ENCODE measurements around the gene ANKRD9.
"Not testable (repeated sequence)": the region's sequence is repeated elsewhere in the genome, so short reads cannot be mapped to it uniquely, and the experiment has no call there.

Gene ANKRD9, protein sequence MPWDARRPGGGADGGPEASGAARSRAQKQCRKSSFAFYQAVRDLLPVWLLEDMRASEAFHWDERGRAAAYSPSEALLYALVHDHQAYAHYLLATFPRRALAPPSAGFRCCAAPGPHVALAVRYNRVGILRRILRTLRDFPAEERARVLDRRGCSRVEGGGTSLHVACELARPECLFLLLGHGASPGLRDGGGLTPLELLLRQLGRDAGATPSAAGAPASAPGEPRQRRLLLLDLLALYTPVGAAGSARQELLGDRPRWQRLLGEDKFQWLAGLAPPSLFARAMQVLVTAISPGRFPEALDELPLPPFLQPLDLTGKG

DNA sequence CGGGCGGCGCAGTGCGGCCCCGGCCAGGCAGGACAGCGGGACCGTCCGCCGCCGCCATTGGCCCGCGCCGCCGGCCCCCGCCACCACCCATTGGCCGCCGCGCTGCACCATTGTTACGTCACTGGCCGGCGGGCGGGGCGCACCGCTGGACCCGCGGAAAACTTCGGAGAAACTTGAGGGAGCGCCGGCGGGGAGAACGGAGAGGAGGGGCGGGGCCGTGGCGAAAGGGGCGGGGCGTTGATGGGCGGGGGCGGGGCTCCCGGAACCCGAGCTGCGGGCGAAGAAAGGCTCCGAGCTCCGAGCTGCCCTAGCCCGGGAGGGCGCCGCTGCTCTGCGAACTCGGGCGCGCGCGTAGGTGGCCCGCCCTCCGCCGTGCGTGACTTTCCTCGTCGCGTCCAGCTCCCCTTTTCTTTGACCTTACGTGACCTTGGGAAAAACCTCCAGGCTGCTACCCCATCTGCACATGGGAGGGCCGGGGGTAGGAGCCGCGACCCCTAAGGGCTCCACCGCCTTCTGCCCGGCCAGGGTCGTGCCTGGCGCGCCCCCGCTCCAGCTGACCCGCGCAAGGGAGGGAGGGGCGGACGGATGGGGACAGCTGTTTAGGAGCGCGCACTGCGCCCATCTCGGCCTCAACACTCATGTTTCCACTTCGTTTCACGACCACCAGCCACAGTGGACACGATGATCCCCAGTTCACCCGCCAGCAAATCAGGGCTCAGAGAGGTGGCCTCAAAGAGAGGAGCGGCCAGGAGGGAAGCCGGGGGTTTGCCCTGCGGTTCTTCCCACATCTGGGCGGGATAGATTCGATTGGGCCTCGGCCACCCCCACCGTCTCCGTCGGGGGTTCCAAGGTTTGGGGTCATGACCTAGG lies at the start of gene ANKRD9:
ANKRD9 (minus strand) TSS at position 31 of the 870 bp plus-strand sequence. CDS start 1,887 bp downstream, outside the sequence.
- 0 out of 2 replicates have a peak, but pooled peaks have one; percentile 16 for TF ChIP-seq POLR2A (IDR thresholded peaks at IDR 0.05; ENCODE audit: low read depth, low read length)
- FAIRE-seq (no peak), DNase-seq (ENCODE audit: insufficient read length, low spot score) (peak; percentile 96)

DNA sequence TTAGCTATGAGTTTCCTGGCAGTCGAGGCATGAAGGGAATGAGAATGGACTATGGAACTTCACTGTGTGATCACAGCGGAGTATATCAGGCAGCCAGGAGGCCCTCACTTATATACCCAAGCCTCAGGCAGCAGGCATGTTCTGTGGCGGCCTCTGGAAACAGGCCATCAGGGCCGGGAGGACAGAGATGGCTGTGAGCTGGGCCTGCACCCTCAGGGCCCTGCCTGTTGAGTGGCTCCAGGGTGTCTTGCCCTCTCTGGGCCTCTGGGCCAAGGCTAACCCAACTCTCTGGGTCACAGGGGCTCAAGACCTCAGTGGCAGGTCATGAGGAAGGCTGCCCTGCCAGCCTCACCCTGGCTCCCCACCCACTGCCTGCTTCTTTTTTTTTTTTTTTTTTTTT lies 49.0 kb upstream of the ANKRD9 start:
- no peak for DNase-seq (ENCODE audit: insufficient read length, low spot score)
- no peak for TF ChIP-seq POLR2A (IDR thresholded peaks at IDR 0.05; ENCODE audit: low read depth, low read length)

GRCh38 chr14:102557434-102558226 lies 48.1 kb upstream of the ANKRD9 start:
- no peak for TF ChIP-seq POLR2A (IDR thresholded peaks at IDR 0.05; ENCODE audit: low read depth, low read length)
- DNase-seq (ENCODE audit: insufficient read length, low spot score) (no peak), FAIRE-seq (no peak)

More for the DNA sequence above, 49.0 kb upstream of the ANKRD9 start:
- no peak for FAIRE-seq

DNA sequence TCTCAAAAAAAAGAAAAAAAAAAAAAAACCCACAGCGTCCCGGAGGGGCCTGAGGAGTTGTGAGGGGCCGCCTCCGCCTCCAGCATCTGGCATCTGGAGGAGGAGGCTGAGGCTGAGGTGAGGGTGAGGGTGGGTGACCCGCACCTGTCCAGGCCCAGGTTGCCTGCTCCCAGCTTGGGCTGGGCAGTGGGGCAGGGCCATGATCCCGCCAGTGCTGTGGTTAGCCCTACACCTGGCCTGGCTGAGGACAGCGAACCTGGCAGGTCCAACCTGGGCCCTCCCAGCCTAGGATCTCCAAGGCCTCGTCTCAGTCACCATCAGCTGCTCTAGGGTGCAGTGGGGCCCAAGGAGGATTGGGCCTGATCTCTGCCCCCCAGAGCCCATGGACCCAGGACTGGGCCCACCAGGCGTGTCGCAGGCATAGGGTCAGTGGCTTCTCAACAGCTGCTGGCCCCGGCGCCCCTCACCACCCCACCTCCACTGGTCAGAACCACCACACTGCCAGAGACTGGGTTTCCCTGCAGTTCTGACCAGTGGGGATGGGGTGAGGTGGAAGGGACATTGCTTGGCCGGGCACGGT lies 46.6 kb upstream of the ANKRD9 start:
- no peak for DNase-seq (ENCODE audit: insufficient read length, low spot score)
- FAIRE-seq, result no peak
- no peak for TF ChIP-seq POLR2A (IDR thresholded peaks at IDR 0.05; ENCODE audit: low read depth, low read length)

DNA sequence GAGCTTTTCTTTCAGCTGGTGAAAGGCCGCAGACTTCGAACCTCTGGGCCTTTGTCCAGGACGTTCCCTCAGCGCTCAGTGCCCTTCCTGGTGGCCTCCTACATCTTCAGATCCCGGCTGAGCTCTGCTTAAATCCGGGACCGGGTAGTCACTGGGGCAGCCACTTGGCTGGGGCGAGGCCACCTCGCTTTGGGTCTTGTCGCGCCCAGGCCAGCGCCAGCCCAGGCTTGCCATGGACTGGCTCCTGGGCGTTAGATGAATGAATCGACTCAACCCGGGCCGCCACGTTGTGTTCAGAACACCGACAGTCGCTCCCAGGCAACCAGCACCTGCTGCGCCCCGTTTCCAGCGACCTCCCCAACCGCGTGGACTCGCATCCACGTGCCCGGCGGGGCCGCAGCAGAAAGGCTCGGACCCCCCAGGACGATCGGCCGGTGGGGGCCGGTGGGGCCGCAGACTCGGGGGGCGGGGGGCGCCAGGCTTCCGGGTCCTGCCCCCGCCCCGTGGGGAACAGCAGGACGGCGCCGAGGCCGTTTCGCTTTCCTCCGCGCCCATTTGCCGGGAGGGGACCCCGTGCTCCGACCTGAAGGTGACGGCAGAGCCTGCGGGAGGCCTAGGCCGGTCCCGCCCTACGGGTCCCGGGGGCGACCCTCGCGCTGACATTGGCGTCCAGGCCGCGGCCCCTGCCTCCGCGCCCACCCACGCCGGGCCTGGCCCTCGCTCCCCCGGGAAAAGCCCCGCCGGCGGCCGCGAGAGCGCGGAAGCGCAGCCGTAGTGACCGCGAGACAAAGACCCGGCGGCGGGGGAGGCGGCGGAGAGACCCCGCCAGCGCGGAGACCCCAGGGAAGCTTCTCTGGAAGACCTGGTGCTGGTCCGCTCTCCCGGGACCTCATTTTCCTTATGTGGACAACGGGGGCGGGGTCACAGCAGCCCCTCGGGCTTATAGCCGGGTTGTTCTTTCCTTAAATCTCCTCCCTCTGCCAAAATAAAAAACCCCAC lies 45.5 kb upstream of the ANKRD9 start:
- TF ChIP-seq POLR2A (IDR thresholded peaks at IDR 0.05; ENCODE audit: low read depth, low read length), result no peak
- DNase-seq (ENCODE audit: insufficient read length, low spot score) (no peak), FAIRE-seq (no peak)

GRCh38 chr14:102551995-102552705 lies 42.6 kb upstream of the ANKRD9 start:
- DNase-seq (ENCODE audit: insufficient read length, low spot score), result peak; percentile 92
- peak; percentile 96 for FAIRE-seq
- no peak for TF ChIP-seq POLR2A (IDR thresholded peaks at IDR 0.05; ENCODE audit: low read depth, low read length)

DNA sequence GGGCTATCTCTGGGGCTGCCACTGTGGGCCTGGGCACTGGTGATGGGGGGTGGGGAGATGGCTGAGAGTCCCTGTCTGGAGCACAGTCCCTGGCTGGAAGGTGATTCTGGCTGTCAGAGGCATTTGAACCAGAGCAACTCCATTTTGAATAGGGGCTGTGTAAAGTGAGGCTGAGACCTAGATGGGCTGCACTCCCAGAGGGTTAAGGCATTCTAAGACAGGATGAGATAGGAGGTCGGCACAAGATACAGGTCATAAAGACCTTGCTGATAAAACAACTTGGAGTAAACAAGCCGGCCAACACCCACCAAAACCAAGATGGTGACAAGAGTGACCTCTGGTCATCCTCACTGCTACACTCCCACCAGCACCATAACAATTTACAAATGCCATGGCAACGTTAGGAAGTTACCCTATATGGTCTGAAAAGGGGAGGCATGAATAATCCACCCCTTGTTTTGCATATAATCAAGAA lies 41.4 kb upstream of the ANKRD9 start:
- not testable (repeated sequence) for DNase-seq (ENCODE audit: insufficient read length, low spot score); FAIRE-seq

DNA sequence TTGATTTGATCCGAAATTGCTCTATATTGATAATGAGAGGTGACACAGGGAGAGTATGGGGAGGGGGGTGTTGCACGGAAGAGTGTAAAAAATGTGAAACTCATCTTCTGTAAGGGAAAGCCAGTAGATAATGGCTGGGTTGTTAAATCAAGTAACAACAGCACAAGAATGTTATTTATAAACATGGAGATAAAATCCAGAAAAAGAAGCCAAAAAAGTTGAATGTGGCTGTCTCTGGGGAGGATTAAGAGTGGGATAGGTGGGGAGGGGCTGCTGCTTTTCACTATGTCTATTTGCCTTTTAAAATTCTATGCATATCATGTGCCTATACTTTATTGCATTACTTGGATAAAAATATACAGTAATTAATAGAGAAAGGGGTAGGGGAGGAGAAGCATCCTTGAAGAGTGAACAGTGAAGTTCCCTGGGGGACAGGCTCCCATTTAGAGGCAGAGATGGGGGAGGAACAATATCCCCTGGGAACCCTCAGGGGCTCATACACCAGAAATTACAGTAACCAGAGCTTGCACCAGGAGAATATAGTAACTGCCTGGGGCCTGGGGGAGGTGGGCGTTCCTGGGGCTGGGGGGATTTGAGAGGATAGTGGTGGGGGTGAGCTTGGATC lies 39.2 kb upstream of the ANKRD9 start:
- TF ChIP-seq POLR2A (IDR thresholded peaks at IDR 0.05; ENCODE audit: low read depth, low read length), result no peak
- DNase-seq (ENCODE audit: insufficient read length, low spot score), result no peak
- FAIRE-seq, result no peak

DNA sequence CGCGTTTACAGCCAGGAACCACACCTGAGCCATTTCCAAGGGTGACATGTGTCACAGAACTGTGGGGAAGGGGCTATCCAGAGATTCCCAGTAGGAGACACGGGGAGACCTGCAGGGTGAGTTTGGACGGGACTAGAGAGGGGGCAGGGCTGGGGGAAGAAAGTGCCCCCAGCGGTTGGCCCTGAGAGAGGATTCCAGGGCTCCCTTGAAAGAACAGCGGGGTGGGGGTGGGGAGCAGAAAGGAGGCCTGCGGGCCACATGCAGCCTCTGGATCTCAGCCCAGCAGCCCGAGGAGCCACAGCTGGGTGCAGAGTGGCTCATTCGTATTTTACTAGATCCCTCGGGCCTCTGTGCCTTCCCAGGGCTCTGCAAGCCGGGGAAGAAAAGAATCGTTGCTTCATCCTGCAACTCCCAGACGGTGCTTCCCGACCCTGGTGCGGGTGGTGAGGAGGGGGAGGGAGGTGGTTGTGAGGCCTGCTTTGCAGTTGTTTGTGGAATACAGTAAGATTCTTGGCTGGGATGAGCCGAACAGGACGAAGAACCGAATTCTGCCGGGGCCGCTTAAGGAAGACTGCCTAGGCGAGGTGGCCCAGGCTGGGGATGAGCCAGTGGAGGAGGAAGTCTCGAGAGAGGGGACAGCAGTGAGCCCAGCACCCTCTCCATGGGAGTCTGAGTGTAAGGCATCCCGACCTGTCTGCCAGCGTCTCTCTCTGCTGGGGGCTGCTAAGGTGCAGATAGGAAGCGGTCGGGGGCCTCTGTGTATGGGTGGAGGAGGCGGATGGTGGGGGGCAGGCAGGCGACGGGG lies 36.1 kb upstream of the ANKRD9 start:
- FAIRE-seq (no peak), DNase-seq (ENCODE audit: insufficient read length, low spot score) (no peak)
- TF ChIP-seq POLR2A (IDR thresholded peaks at IDR 0.05; ENCODE audit: low read depth, low read length), result no peak

- FAIRE-seq (no peak), DNase-seq (ENCODE audit: insufficient read length, low spot score) (no peak)
- TF ChIP-seq POLR2A (IDR thresholded peaks at IDR 0.05; ENCODE audit: low read depth, low read length), result no peak
Observed at GRCh38 chr14:102544747-102545460, 35.3 kb upstream of the ANKRD9 start.
